Omental fat pad (tissue), 4 donors: ENCODE results near the gene KCNK6. TPM values are rescaled to one million over a fixed set of nuclear protein-coding genes. Genes with fewer than 3 reads are reported as not detected.
A peak's percentile ranks its signal among the peaks of the same experiment; 100 is the strongest.
"Not testable (repeated sequence)": the region's sequence is repeated elsewhere in the genome, so short reads cannot be mapped to it uniquely, and the experiment has no call there.

Source experiments
- ATAC-seq: fragments of 150-250 bp; one replicate; pipeline ENCODE4 v1.9.1; 2016; ENCODE audit warnings: mild to moderate bottlenecking, moderate library complexity; ENCODE audit not compliant: low FRiP score
- DNase-seq: peaks from one replicate; pipeline ENCODE4 v3.0.0-alpha.2; 2019; ENCODE audit warnings: low spot score
- total RNA-seq, 4 donors: library from RNA; depleted of rRNA; stranded (reverse); fragments of >200 nt; gene quantifications; one replicate each; pipeline ENCODE4 v1.1.0, GENCODE V29; 2016
- TF ChIP-seq, protein P1 (sequence below), 3 donors: fragments of 450-650 bp; IDR thresholded peaks; one replicate each; pipeline ENCODE4 v1.5.1; 2016 to 2017; ENCODE audit warnings: antibody characterized with exemption in 3 of 3, mild to moderate bottlenecking in 3 of 3, moderate library complexity in 2 of 3

The KCNK6 gene
- total RNA-seq, 4 donors from 2014 or later = 4.1 to 11.4 (median 7.2) TPM

DNA sequence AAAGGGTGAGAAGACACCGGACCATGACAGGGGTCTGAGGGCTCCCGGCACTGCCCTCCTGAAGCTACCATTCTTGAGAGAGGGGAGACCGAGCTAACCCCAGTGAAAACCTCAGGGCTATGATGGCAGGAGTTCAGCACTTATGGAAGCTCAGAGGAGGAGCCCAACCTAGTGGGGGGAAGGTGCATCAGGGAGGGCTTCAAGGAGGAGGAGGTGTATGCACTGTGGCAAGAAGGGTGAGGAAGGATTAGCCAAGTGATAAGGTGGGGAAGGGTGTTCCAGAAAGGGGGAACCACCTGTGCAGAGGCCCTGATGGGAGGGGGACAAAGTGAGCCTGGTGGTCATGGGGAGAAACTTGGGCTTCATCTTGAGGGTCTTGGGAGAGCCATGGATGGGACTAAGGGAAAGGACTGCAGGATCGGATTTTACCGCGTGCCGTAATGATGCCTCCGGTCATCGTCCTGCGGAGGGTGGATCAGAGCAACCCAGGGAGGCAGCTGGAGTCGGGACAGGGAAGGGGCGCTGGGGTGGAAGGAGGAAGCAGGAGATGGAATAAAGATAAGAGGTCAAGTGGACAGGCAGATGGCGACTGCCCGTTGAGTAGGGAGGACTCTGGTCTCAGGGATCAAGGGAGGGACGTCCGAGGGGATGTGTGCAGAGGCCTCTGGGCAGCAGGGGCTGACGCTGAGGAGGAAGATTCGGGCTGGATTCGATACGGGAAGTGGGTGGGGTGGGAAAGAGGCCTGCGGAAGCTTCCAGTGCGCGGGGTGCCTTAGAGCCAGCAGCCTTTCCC, 41.4 kb downstream of the KCNK6 start:
- TF ChIP-seq, protein P1, sequence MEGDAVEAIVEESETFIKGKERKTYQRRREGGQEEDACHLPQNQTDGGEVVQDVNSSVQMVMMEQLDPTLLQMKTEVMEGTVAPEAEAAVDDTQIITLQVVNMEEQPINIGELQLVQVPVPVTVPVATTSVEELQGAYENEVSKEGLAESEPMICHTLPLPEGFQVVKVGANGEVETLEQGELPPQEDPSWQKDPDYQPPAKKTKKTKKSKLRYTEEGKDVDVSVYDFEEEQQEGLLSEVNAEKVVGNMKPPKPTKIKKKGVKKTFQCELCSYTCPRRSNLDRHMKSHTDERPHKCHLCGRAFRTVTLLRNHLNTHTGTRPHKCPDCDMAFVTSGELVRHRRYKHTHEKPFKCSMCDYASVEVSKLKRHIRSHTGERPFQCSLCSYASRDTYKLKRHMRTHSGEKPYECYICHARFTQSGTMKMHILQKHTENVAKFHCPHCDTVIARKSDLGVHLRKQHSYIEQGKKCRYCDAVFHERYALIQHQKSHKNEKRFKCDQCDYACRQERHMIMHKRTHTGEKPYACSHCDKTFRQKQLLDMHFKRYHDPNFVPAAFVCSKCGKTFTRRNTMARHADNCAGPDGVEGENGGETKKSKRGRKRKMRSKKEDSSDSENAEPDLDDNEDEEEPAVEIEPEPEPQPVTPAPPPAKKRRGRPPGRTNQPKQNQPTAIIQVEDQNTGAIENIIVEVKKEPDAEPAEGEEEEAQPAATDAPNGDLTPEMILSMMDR (IDR thresholded peaks at IDR 0.05) = no peak
- ATAC-seq = no peak

GRCh38 chr19:38361633-38362075, 42.0 kb downstream of the KCNK6 start:
- ATAC-seq (peak; percentile 93), DNase-seq (no peak)
- TF ChIP-seq, protein P1 (IDR thresholded peaks at IDR 0.05) = no peak

More for the DNA sequence above, 41.4 kb downstream of the KCNK6 start:
- DNase-seq = no peak

DNA sequence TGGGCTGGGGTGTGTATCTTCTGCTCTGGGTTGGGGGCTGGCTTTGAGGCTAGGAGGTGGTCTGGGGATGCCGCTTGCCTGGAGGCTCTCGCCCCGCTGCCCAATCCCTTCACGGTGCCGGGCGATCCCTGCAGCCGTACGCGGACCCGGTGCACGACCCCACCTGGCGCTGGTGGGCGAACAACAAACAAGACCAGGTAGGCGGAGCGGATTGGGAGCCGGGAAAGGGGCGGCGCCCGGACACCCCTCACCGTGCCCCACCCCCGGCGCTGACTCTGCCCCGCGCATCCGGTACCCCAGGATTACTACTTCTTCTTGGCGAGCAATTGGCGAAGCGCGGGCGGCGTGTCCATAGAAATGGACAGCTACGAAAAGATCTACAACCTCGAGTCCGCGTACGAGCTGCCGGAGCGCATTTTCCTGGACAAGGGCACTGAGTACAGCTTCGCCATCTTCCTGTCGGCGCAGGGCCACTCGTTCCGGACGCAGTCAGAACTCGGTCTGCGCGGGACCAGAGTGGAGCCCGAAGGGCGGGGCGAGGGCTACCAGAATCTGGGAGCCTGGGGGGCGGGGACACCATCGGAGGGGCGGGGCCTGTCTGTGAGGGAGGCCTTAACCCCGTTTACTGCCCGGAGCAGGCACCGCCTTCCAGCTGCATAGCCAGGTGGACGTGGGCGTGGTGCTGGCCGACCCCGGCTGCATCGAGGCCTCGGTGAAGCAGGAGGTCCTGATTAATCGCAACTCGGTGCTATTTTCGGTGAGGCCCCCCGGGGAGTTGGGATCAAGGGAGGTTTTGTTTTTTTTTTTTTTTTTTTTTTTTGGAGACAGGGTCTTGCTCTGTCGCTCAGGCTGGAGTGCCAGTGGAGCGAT, 42.7 kb downstream of the KCNK6 start:
- DNase-seq (peak; percentile 75), ATAC-seq (peak; percentile 81)
- TF ChIP-seq, protein P1 (IDR thresholded peaks at IDR 0.05) = no peak

DNA sequence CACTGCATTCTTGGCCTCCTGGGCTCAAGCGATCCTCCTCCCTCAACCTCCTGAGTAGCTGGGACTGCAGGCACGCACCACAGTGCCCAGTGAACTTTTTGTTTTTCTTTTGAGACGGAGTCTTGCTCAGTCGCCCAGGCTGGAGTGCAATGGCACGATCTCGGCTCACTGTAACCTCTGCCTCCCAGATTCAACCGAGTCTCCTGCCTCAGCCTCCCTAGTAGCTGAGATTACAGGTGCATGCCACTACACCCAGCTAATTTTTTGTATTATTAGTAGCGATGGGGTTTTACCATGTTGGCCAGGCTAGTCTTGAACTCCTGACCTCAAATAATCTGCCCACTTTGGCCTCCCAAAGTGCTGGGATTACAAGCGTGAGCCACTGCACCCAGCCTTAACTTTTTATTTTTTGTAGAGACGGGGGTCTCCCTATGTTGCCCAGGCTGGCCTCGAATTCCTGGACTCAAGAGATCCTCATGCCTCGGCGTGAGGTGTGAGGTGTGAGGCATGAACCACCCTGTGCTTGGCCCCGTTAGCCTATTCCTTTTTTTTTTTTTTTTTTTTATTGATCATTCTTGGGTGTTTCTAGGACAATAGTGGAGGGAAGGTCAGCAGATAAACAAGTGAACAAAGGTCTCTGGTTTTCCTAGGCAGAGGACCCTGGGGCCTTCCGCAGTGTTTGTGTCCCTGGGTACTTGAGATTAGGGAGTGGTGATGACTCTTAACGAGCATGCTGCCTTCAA, 43.5 kb downstream of the KCNK6 start:
- not testable (repeated sequence) for DNase-seq, ATAC-seq

DNA sequence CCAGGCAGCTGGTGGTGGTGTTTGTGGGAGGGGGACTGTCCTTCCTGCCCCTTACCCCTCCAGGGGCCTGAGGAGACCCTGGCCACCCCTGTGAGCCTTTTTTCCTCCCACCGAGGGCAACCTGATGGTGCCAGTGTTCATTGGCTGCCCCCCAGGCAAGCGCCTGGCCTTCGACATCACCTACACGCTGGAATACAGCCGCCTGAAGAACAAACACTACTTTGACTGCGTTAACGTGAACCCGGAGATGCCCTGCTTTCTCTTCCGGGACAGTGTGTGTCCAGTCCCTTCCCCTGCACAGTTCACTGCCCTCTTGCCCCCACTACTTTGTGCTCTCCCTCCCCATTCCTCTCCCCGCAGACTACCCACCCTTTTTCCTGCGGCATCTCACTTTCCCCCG, 47.4 kb downstream of the KCNK6 start:
- DNase-seq (no peak), ATAC-seq (no peak)
- TF ChIP-seq, protein P1 (IDR thresholded peaks at IDR 0.05) = no peak

GRCh38 chr19:38369584-38369983, 49.9 kb downstream of the KCNK6 start:
- DNase-seq = no peak
- ATAC-seq = no peak
- TF ChIP-seq, protein P1 (IDR thresholded peaks at IDR 0.05) = no peak

- ATAC-seq (no peak), DNase-seq (no peak)
- TF ChIP-seq, protein P1 (IDR thresholded peaks at IDR 0.05) = no peak
These were observed 50.7 kb downstream of the KCNK6 start for GRCh38 chr19:38370299-38370698.
